HG02763 (cell line): Measurements from ENCODE around the gene PCCA.

Experiments
- ATAC-seq: cut with Tn5 transposase; IDR thresholded peaks from one replicate; pipeline ENCODE4 v1.9.1; 2021; ENCODE audit warnings: mild to moderate bottlenecking, moderate library complexity; ENCODE audit not compliant: unreplicated experiment

PCCA gene

DNA sequence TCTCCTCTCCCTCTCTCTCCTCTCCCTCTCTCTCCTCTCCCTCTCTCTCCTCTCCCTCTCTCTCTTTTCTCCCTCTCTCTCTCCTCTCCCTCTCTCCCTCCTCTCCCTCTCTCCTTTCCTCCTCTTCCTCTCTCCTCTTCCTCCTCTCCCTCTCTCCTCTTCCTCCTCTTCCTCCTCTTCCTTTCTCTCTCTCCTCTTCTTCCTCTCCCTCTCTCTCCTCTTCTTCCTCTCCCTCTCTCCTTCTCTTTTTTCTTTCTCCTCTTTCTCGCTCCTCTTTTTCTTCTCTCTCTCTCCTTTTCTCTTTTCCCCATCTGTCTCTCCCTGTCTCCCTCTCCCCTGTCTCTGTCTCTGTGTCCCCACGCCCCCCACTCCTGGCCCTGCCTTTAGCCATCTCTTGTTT, 363.0 kb downstream of the PCCA start:
- no peak for ATAC-seq

DNA sequence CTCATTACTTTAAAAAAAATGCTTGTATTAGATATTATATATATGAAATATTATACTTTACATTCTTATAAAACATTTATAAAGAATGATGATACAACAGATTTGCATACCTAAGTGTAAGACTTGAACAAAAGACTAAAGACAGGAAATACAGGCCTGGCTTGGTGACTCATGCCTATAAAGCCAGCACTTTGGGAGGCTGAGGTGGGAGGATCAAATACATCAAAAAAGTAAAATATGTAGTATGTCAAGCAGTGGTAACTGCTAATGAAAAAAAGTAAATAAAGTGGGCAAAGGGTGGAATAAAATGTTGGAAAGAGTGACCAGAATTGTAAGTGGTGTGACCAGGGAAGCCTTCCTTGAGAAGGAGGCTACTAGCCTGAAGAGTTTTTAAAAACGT, 366.0 kb downstream of the PCCA start:
- no peak for ATAC-seq

DNA sequence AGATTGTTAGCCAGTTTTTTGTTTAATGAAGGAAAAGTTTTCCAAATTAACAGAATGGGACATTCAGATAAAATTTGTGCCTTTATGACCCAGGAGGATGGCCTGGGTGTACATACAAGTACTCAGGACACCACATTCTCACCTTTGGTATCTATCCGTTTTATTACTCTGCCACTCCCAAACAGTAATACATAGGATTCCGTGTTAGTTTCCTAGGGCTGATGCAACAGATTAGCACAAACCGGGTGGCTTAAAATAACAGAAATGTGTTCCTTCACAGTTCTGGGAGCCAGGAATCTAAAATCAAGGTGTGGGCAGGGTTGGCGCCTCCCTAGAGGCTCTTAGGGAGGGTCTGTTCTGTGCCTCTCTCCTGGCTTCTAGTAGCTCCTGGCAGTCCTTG, 369.8 kb downstream of the PCCA start:
- no peak for ATAC-seq

GRCh38 chr13:100459747-100460146, 370.9 kb downstream of the PCCA start:
- ATAC-seq: no peak

GRCh38 chr13:100460266-100460665, 371.4 kb downstream of the PCCA start:
- ATAC-seq: no peak

DNA sequence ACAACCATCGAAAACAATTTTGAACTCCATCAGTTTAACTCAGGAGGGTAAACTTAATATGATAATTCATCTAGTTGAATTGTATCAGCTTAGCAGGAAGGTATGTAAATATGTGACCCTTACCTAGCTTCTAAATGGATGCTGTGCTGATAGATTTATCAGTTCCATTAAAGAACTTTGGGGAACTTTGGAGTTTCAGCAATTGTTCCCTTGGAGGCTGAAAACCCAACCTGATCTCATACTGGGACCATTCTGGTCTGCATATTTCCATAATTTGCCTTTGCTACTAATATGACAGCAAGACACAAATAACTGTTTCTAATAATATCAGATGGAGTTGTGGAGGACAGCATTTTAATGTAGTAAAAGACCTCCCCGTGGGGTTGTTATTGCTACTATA, 371.9 kb downstream of the PCCA start:
- ATAC-seq: no peak

GRCh38 chr13:100461309-100462030, 372.6 kb downstream of the PCCA start:
- ATAC-seq: no peak

- no peak for ATAC-seq
These were observed 375.1 kb downstream of the PCCA start for GRCh38 chr13:100464006-100464405.

GRCh38 chr13:100465558-100465957, 376.7 kb downstream of the PCCA start:
- ATAC-seq: no peak

- no peak for ATAC-seq
These were observed 382.1 kb downstream of the PCCA start for GRCh38 chr13:100470866-100471505.

- no peak for ATAC-seq
These were observed 384.2 kb downstream of the PCCA start for GRCh38 chr13:100473087-100473486.

DNA sequence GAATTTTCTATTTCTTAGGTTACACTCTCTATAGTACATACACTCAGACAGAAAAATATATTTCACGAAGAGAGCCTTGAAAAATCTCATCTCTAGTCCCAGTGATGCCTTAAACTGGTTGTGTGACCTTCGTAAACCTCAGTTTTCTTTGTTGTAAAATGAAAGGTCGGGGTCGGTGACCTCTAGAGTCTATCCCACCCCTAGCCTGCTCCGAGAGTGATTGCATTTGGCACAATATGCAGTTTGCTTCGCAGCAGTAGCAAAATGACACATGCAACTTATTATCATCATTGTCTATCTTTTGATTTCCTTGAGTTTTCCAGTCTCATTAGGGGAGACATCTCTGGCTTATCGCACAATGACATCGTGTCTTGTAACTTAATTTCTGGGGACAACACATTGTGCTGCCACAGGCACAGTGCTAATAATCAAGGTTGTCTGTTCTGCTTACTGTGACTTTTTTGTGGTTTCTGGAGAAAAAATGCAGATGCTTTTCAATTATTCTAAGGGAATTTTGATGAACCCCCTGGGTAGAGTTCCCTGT, 384.7 kb downstream of the PCCA start:
- no peak for ATAC-seq

DNA sequence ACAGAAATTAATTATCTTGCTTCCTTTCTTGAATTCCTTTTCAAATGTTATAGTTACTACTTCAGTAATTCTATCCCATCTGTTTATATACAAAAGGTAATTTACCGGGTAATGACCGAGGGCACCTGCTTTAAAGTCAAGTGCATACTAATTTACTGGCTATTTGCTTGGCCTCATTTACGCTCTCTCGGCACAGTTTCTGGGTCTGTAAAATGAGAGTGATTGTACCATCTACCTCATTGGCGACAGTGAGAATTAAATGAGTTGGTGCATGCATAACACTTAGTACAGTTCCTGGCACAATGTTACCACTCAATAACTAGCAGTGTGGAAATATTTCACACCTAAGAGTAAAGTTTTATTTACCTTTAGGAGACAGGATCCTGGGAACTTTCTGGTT, 388.1 kb downstream of the PCCA start:
- no peak for ATAC-seq

GRCh38 chr13:100478107-100478809, 389.4 kb downstream of the PCCA start:
- ATAC-seq: no peak

DNA sequence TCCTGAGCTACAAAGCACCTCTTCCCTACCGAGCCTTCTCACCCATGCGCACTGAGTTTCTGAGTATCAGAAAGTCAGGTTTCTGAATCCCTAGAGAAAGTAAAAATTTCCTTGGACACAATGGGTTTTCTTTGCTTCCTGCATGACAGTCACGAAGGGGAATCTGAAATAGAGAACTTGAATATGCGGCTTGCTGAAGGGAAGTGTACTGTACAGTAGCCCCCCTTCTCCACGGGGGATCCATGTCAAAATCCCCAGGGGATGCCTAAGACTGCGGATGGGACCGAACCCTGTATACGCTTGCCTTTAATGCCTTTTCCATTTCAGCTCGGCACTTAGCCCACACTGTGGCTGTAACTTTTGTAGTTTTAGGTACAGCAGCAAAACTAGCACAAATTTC, 391.8 kb downstream of the PCCA start:
- ATAC-seq: no peak

- ATAC-seq: no peak
These were observed 394.2 kb downstream of the PCCA start for GRCh38 chr13:100483139-100483538.

GRCh38 chr13:100483841-100484381, 395.0 kb downstream of the PCCA start:
- no peak for ATAC-seq

DNA sequence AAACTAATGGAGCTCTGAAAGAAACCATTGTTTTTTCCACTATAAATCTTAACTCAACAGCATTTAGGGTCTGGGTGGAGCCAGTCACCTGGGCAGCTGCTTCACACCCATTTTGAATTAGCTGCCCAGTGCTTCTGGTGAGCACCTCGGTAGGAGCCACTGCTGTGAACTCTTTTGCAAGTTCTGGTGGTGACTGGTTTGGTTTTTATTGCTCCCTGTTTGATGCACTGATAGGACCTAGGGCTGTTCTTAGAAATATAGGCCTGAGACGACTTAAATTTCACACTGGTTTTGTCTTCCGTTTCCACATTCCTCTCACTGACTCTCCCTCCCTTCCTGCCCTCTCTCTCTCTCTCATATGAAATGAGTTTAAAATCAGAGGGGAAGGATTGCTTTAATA, 395.8 kb downstream of the PCCA start:
- no peak for ATAC-seq

DNA sequence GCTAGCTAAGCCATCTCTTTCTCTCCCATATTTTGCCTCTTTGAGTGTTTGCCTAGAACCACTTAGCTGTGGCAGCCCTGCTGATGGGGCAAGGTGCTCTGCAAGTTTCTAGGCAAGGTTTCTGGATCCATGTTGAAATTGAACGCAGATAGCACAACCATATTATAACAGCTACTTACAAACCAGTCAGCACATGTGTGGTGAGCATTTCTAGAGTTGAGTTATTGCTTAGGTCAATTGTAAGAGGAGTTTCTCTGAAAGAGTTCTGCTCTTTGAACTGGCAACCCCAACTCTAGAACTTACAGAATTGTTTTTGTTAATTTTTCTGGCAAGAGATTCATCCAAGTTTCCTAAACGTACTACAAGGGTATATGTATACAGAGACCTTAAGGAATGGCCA, 396.4 kb downstream of the PCCA start:
- no peak for ATAC-seq

- ATAC-seq: no peak
These were observed 401.8 kb downstream of the PCCA start for GRCh38 chr13:100490692-100491091.

GRCh38 chr13:100491164-100491842, 402.4 kb downstream of the PCCA start:
- no peak for ATAC-seq
